ENCODE results near the gene HHATL. TPM values are rescaled to one million over a fixed set of nuclear protein-coding genes. Genes with fewer than 3 reads are reported as not detected.

The HHATL gene
- total and polyA plus RNA-seq, 5 donors from 2014 or later = not detected

GRCh38 chr3:42697289-42698051 is 5.1 kb downstream of the HHATL start:
- Histone ChIP-seq H3K27ac (ENCODE audit: insufficient read depth, low read length, poor library complexity, severe bottlenecking) (no peak overlapping the region), H3K36me3 (ENCODE audit: control insufficient read depth, insufficient read depth, low read length) (no peaks in the 10 kb centered on the region), H3K27me3 (ENCODE audit: control insufficient read depth, insufficient read depth, low read length) (peaks cover 2% of the 10 kb centered on the region), H3K4me3 (ENCODE audit: low read depth, low read length) (no peak overlapping the region), H3K9me3 (ENCODE audit: control insufficient read depth in 2 of 2, low read length in 2 of 2) (no peaks in the 10 kb centered on the region), H3K4me1 (ENCODE audit: control insufficient read depth, insufficient read depth, low read length, poor library complexity, severe bottlenecking) (peaks cover 10% of the 10 kb centered on the region)
- ATAC-seq (ENCODE audit: low read depth in 2 of 2) (no peak), DNase-seq (no peak)
- H3K27ac Mint-ChIP-seq = no peak overlapping the region
- H3K4me1 Mint-ChIP-seq = peaks cover 0 to 17% (median 0%) of the 10 kb centered on the region in 4 donors
- H3K36me3 Mint-ChIP-seq = no peaks in the 10 kb centered on the region
- peaks cover 0 to 2% (median 0%) of the 10 kb centered on the region in 7 donors for H3K9me3 Mint-ChIP-seq
- H3K27me3 Mint-ChIP-seq = no peaks in the 10 kb centered on the region
- no peak overlapping the region for H3K4me3 Mint-ChIP-seq

- Histone ChIP-seq H3K36me3 (ENCODE audit: control insufficient read depth, insufficient read depth, low read length) (no peaks in the 10 kb centered on the region), H3K27me3 (ENCODE audit: control insufficient read depth, insufficient read depth, low read length) (peaks cover 2% of the 10 kb centered on the region), H3K9me3 (ENCODE audit: control insufficient read depth in 2 of 2, low read length in 2 of 2) (no peaks in the 10 kb centered on the region), H3K4me1 (ENCODE audit: control insufficient read depth, insufficient read depth, low read length, poor library complexity, severe bottlenecking) (peaks cover 10% of the 10 kb centered on the region), H3K4me3 (ENCODE audit: low read depth, low read length) (no peak overlapping the region), H3K27ac (ENCODE audit: insufficient read depth, low read length, poor library complexity, severe bottlenecking) (no peak overlapping the region)
- Mint-ChIP-seq H3K27me3 (no peaks in the 10 kb centered on the region), H3K4me3 (no peak overlapping the region), H3K9me3 (peaks cover 0 to 2% (median 0%) of the 10 kb centered on the region in 7 donors), H3K36me3 (no peaks in the 10 kb centered on the region), H3K4me1 (peaks cover 0 to 17% (median 0%) of the 10 kb centered on the region in 4 donors), H3K27ac (no peak overlapping the region)
- DNase-seq = no peak
- no peak for ATAC-seq (ENCODE audit: low read depth in 2 of 2)
Measured at GRCh38 chr3:42696356-42697288, 6.0 kb downstream of the HHATL start.

DNA sequence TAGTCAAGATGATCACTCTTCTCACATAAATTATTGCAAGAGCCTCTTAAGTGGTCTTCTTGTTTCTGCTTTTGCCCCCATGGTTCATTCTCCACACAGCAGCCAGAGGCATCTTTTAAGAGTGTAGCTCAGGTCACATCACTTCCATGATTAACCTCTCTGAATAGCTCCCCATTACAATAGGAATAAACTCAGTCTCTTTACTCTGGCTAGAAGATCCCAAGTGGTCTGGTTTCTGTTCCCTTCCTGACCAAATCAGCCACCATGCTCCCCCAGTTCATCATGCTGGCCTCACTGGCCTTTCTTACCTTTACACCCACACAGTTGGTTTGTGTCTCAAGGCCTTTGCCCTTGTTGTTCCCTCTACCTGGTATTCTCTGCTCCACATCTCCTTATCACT is 8.2 kb downstream of the HHATL start:
- H3K4me3 Mint-ChIP-seq = no peak overlapping the region
- peaks cover 2% of the 10 kb centered on the region for H3K27me3 ChIP-seq (ENCODE audit: control insufficient read depth, insufficient read depth, low read length)

GRCh38 chr3:42693530-42693930 is 9.1 kb downstream of the HHATL start:
- Mint-ChIP-seq H3K36me3 (no peaks in the 10 kb centered on the region), H3K27me3 (no peaks in the 10 kb centered on the region), H3K4me1 (peaks cover 0 to 9% (median 0%) of the 10 kb centered on the region in 4 donors), H3K27ac (no peak overlapping the region), H3K9me3 (no peaks in the 10 kb centered on the region), H3K4me3 (no peak overlapping the region)
- ATAC-seq (ENCODE audit: low read depth in 2 of 2) (no peak), DNase-seq (no peak)
- Histone ChIP-seq H3K27me3 (ENCODE audit: control insufficient read depth, insufficient read depth, low read length) (peaks cover 2% of the 10 kb centered on the region), H3K36me3 (ENCODE audit: control insufficient read depth, insufficient read depth, low read length) (no peaks in the 10 kb centered on the region), H3K27ac (ENCODE audit: insufficient read depth, low read length, poor library complexity, severe bottlenecking) (no peak overlapping the region), H3K9me3 (ENCODE audit: control insufficient read depth in 2 of 2, low read length in 2 of 2) (no peaks in the 10 kb centered on the region), H3K4me1 (ENCODE audit: control insufficient read depth, insufficient read depth, low read length, poor library complexity, severe bottlenecking) (peaks cover 1% of the 10 kb centered on the region), H3K4me3 (ENCODE audit: low read depth, low read length) (no peak overlapping the region)

More for the DNA sequence above, 8.2 kb downstream of the HHATL start:
- H3K9me3 Mint-ChIP-seq = no peaks in the 10 kb centered on the region
- ATAC-seq (ENCODE audit: low read depth in 2 of 2) = no peak
- DNase-seq = no peak
- Histone ChIP-seq H3K4me3 (ENCODE audit: low read depth, low read length) (no peak overlapping the region), H3K9me3 (ENCODE audit: control insufficient read depth in 2 of 2, low read length in 2 of 2) (no peaks in the 10 kb centered on the region), H3K4me1 (ENCODE audit: control insufficient read depth, insufficient read depth, low read length, poor library complexity, severe bottlenecking) (peaks cover 10% of the 10 kb centered on the region), H3K27ac (ENCODE audit: insufficient read depth, low read length, poor library complexity, severe bottlenecking) (no peak overlapping the region), H3K36me3 (ENCODE audit: control insufficient read depth, insufficient read depth, low read length) (no peaks in the 10 kb centered on the region)
- H3K27ac Mint-ChIP-seq = no peak overlapping the region
- peaks cover 0 to 14% (median 0%) of the 10 kb centered on the region in 4 donors for H3K4me1 Mint-ChIP-seq
- H3K27me3 Mint-ChIP-seq = no peaks in the 10 kb centered on the region
- H3K36me3 Mint-ChIP-seq = no peaks in the 10 kb centered on the region

GRCh38 chr3:42692667-42693529 is 9.7 kb downstream of the HHATL start:
- no peak for ATAC-seq (ENCODE audit: low read depth in 2 of 2)
- Mint-ChIP-seq H3K9me3 (no peaks in the 10 kb centered on the region), H3K4me3 (no peak overlapping the region), H3K4me1 (peaks cover 0 to 3% (median 0%) of the 10 kb centered on the region in 4 donors), H3K27ac (no peak overlapping the region), H3K27me3 (no peaks in the 10 kb centered on the region), H3K36me3 (no peaks in the 10 kb centered on the region)
- Histone ChIP-seq H3K4me3 (ENCODE audit: low read depth, low read length) (no peak overlapping the region), H3K4me1 (ENCODE audit: control insufficient read depth, insufficient read depth, low read length, poor library complexity, severe bottlenecking) (no peaks in the 10 kb centered on the region), H3K9me3 (ENCODE audit: control insufficient read depth in 2 of 2, low read length in 2 of 2) (no peaks in the 10 kb centered on the region), H3K36me3 (ENCODE audit: control insufficient read depth, insufficient read depth, low read length) (no peaks in the 10 kb centered on the region), H3K27me3 (ENCODE audit: control insufficient read depth, insufficient read depth, low read length) (peaks cover 2% of the 10 kb centered on the region), H3K27ac (ENCODE audit: insufficient read depth, low read length, poor library complexity, severe bottlenecking) (no peak overlapping the region)
- DNase-seq = no peak

- no peaks in the 10 kb centered on the region for H3K27me3 Mint-ChIP-seq
- Histone ChIP-seq H3K4me1 (ENCODE audit: control insufficient read depth, insufficient read depth, low read length, poor library complexity, severe bottlenecking) (no peaks in the 10 kb centered on the region), H3K9me3 (ENCODE audit: control insufficient read depth in 2 of 2, low read length in 2 of 2) (no peaks in the 10 kb centered on the region), H3K4me3 (ENCODE audit: low read depth, low read length) (no peak overlapping the region), H3K27me3 (ENCODE audit: control insufficient read depth, insufficient read depth, low read length) (peaks cover 2% of the 10 kb centered on the region), H3K27ac (ENCODE audit: insufficient read depth, low read length, poor library complexity, severe bottlenecking) (no peak overlapping the region), H3K36me3 (ENCODE audit: control insufficient read depth, insufficient read depth, low read length) (no peaks in the 10 kb centered on the region)
- H3K36me3 Mint-ChIP-seq = no peaks in the 10 kb centered on the region
- no peak for DNase-seq
- no peak overlapping the region for H3K27ac Mint-ChIP-seq
- no peak overlapping the region for H3K4me3 Mint-ChIP-seq
- H3K4me1 Mint-ChIP-seq = peaks cover 0 to 6% (median 0%) of the 10 kb centered on the region in 4 donors
- H3K9me3 Mint-ChIP-seq = no peaks in the 10 kb centered on the region
- ATAC-seq (ENCODE audit: low read depth in 2 of 2) = no peak
Measured at GRCh38 chr3:42691816-42692666, 10.6 kb downstream of the HHATL start.
